ENCODE results near the gene PPP1R15A. TPM values are rescaled to one million over a fixed set of nuclear protein-coding genes. Genes with fewer than 3 reads are reported as not detected.
"Not testable (repeated sequence)": the region's sequence is repeated elsewhere in the genome, so short reads cannot be mapped to it uniquely, and the experiment has no call there.

The PPP1R15A gene
- total RNA-seq, 1 experiment from 2014 or later = 40.5 TPM

DNA sequence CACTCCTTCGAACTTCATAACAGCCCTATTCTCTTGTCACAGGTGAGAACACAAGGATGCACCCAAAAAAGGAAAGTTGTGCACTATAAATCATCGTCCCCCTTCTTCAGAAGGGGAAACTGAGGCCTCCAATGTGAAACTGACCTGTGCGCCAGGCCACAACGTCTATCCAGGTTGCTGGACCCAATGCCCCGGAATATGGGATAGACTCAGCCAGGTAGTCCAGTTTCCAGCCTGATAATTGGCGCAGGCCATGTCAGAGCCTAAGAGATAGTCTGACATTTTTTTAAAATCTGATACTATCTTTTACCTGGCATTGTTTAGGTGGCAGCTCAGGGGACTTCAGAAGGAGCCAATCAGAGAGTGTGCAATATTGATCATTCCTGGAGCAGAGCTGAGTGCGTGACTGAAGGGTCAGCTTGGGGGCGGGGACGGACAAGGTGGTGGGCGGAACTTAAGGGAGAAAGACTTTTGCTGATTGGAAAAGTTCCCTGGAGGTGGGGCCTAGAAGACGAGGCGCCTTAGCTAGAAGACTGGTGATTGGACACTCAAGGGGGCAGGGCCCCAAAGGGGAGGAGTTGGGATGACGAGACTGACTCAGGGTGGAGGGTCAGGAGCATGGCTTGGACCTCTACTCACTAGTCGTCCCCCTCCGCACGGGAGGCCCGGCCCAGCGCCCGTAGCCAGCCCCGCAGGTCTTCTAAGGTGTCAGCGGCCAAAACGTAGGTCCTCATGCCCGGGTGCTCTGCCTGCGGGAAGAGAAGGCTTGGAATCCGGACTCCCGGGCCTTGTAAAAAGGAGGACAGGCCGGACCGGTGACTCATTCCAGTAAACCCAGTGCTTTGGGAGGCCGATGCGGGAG lies 12.3 kb upstream of the PPP1R15A start:
- DNase-seq (ENCODE audit: low read depth) = no peak

DNA sequence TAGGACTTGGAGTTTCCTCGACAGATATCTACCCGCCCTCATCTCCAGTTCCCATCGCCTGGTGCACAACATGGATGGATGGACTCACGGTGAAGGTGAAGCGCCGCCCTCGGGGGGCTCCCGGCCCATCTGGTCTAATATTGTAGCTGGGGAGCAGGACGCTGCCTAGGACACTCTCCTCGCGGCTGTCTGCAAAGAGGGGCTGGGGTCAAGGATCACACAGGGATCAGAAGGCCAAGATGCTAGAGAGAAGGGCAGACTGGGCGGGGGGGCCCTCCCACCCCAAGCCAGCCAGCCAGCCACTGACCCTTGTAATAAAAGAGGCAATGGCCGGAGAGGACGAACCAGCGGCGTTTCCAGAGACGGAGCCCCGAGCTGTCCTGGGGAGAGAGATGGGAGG lies 10.9 kb upstream of the PPP1R15A start:
- DNase-seq (ENCODE audit: low read depth) = no peak

DNA sequence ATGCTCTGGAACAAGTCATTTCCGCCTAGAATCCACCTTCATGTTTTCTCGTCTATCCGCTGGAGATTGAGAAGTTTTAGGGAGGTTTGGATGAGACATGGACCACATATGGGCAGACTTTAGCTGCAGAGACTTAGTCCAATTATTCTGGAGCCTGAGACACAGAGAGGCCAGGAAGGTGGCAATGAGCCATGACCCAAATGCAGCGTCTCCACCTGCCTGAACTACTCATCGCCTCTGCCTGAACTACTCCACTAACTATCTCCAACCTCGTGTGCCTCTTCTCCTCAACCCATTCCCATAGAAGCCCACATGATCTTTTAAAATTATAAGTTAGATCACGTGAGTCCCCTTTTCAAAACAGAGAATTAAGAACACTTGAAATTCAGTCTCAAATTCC lies 9.4 kb upstream of the PPP1R15A start:
- no peak for DNase-seq (ENCODE audit: low read depth)

DNA sequence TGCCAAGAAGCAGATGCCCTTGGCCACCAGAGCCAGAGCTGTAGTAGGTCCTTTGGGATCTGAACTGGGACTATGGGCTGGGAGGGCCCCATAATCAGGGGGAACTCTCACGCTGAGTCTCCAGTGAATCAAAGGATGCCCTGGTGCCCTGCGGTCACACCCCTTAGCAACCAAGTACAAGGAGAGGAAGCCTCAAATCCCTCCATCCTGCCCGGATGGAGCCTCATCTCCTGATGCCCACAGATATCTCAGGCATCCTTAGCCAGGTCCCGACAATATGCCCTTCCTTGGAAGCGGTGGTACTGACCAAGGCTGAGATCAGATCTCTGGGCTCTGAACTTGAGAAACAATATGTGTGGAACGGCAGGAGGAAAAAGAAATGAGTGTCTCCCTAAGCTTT lies 5.5 kb upstream of the PPP1R15A start:
- no peak for DNase-seq (ENCODE audit: low read depth)

DNA sequence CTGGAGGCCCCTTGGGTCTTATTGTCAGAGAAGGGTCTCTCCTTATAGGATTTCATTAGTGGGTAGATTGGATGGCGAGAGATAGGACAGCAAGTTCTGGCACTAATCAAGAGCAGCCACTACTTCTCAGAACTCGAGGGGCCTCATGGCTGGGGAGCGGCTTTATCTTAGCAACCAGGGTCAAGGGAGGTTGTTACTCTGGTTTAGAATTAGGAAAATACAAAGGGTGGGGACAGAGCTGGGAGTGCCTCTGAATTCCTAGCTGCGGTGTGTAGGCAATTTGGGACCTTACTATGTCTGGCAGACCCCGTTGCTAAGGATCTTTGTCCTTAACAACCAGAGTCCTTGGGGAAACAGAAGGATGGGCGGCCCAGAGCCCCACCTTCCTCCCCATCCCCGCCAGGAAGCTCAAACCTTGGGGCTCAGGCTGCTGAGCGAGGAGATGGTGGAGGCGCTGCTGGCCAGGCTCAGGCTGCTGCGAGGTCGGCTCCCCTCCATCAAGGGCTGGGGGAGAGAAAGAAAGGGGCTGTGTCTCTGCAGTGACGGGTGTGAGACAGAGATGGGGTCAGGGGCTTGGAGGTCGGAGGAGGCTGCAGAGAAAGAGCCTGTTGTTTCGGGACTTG lies 5.0 kb upstream of the PPP1R15A start:
- DNase-seq (ENCODE audit: low read depth) = no peak

DNA sequence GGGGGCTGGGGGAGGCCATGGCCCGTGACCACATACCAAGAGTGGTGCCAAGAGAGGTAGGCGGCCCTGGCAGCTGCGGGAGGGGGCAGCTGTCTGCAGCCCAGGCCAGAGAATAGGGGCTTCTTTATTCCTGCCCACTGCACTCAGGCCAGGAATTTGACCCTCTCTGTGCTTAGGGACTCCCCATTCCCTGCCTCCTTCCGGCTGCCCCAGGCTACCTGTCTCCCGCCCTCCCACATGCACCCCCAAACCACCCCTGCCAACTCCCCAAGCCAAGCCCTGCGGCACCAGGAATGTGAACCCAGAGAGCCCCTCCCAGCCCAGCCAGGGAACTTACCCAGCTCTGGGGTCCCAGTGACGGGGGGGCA lies 4.5 kb upstream of the PPP1R15A start:
- DNase-seq (ENCODE audit: low read depth) = no peak

DNA sequence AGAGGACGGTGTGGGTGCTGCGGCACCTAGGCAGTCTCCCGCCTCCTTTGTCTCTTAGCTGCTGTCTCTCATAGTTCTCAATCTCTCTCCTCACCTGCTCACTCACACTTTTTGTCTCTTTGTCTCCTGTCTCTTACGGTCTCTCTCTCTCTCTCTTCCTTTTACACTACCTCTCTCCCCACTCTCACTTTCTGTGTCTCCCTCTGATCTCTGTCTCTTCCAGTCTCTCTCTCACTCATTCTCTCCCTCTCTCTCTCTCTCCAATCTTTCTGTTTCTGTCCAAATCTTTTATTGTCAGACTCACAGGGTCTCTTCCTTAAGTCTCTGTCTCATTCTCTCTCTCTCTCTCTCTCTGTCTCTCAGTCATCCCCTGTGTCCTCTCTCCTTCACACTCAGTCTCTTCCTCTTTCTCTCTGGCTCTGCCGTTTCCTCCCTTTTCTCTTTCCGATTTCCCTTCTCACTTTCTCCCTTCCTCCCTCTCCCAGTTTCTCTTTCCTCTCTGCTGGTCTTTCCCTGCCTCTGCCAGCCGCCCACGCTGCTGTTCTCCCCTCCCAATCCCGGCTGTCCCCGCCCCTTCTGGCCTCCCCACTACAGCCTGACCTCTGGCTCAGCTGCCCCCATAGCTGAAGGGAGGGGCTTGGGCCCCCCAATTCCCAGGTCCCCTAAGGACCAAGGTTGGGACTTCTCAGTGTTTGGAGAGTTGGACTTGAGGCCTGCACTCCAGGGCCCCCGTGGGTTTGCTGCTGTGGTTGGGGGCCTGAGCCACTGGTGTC lies 3.9 kb upstream of the PPP1R15A start, which contains the start of gene PLEKHA4:
TSS of gene PLEKHA4 (minus strand) at position 504 of the 773 bp plus-strand sequence. CDS start 997 bp downstream, outside the sequence.
- peak; percentile 60 for DNase-seq (ENCODE audit: low read depth)

DNA sequence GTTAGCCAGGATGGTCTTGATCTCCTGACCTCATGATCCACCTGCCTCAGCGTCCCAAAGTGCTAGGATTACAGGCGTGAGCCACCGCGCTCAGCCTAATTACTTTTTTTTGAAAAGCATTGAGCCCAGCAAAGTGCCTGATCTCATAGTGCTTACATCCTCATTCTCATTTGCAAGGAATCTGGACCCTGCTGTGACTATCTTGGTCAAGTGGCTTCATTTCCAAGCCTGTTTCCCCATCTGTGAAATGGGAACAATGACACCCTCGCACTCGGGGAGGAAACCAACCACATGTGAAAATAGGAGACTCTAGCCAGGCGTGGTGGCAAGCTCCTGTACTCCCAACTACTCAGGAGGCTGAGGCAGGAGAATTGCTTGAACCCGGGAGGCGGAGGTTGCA lies 2.2 kb upstream of the PPP1R15A start:
- DNase-seq (ENCODE audit: low read depth) = no peak

DNA sequence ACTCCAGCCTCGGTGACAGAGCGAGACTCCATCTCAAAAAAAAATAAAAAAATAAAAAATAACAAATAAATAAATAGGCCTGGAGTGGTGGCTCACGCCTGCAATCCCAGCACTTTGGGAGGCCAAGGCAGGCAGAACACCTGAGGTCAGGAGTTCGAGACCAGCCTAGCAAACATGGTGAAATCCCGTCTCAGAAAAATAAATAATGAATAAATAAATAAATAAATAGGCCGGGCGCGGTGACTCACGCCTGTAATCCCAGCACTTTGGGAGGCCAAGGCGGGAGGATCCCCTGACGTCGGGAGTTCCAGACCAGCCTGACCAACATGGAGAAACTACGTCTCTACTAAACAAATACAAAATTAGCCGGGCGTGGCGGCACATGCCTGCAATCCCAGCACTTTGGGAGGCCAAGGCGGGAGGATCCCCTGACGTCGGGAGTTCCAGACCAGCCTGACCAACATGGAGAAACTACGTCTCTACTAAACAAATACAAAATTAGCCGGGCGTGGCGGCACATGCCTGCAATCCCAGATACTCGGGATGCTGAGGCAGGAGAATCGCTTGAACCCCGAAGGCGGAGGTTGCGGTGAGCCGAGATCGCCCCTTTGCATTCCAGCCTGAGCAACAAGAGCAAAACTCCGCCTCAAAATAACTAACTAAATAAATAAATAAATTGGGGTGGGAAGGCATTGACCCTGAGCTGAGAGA lies 595 bp upstream of the PPP1R15A start:
- not testable (repeated sequence) for DNase-seq (ENCODE audit: low read depth)

DNA sequence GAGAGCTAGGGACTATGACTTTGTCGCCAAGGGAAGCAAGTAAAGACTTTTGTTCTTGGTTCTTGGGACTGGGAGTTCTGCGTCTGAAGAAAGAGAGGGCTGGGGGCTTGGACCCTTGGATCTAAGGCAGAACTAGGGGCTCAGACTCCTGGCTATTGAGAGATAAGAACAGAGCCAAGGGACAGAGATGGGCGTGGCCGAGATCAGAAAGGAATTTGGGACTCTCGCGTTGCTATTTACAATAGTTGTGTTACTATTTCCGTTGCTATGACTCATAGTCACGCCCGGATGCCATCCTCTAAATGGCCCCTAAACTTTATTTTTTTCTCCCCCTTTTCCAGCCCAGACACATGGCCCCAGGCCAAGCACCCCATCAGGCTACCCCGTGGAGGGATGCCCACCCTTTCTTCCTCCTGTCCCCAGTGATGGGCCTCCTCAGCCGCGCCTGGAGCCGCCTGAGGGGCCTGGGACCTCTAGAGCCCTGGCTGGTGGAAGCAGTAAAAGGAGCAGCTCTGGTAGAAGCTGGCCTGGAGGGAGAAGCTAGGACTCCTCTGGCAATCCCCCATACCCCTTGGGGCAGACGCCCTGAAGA lies 759 bp downstream of the PPP1R15A start:
- DNase-seq (ENCODE audit: low read depth) = peak; percentile 97

DNA sequence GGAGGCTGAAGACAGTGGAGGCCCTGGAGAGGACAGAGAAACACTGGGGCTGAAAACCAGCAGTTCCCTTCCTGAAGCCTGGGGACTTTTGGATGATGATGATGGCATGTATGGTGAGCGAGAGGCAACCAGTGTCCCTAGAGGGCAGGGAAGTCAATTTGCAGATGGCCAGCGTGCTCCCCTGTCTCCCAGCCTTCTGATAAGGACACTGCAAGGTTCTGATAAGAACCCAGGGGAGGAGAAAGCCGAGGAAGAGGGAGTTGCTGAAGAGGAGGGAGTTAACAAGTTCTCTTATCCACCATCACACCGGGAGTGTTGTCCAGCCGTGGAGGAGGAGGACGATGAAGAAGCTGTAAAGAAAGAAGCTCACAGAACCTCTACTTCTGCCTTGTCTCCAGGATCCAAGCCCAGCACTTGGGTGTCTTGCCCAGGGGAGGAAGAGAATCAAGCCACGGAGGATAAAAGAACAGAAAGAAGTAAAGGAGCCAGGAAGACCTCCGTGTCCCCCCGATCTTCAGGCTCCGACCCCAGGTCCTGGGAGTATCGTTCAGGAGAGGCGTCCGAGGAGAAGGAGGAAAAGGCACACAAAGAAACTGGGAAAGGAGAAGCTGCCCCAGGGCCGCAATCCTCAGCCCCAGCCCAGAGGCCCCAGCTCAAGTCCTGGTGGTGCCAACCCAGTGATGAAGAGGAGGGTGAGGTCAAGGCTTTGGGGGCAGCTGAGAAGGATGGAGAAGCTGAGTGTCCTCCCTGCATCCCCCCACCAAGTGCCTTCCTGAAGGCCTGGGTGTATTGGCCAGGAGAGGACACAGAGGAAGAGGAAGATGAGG lies 1.5 kb downstream of the PPP1R15A start:
- DNase-seq (ENCODE audit: low read depth) = no peak

DNA sequence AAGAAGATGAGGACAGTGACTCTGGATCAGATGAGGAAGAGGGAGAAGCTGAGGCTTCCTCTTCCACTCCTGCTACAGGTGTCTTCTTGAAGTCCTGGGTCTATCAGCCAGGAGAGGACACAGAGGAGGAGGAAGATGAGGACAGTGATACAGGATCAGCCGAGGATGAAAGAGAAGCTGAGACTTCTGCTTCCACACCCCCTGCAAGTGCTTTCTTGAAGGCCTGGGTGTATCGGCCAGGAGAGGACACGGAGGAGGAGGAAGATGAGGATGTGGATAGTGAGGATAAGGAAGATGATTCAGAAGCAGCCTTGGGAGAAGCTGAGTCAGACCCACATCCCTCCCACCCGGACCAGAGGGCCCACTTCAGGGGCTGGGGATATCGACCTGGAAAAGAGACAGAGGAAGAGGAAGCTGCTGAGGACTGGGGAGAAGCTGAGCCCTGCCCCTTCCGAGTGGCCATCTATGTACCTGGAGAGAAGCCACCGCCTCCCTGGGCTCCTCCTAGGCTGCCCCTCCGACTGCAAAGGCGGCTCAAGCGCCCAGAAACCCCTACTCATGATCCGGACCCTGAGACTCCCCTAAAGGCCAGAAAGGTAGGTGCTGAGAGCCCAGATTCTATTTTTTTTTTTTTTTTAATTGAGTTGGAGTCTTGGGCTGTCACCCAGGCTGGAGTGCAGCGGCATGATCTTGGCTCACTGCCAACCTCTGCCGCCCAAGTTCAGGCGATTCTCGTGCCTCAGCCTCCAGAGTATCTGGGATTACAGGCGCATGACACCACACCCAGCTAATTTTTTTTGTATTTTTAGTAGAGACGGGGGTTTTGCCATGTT lies 2.3 kb downstream of the PPP1R15A start:
- peak; percentile 81 for DNase-seq (ENCODE audit: low read depth)

DNA sequence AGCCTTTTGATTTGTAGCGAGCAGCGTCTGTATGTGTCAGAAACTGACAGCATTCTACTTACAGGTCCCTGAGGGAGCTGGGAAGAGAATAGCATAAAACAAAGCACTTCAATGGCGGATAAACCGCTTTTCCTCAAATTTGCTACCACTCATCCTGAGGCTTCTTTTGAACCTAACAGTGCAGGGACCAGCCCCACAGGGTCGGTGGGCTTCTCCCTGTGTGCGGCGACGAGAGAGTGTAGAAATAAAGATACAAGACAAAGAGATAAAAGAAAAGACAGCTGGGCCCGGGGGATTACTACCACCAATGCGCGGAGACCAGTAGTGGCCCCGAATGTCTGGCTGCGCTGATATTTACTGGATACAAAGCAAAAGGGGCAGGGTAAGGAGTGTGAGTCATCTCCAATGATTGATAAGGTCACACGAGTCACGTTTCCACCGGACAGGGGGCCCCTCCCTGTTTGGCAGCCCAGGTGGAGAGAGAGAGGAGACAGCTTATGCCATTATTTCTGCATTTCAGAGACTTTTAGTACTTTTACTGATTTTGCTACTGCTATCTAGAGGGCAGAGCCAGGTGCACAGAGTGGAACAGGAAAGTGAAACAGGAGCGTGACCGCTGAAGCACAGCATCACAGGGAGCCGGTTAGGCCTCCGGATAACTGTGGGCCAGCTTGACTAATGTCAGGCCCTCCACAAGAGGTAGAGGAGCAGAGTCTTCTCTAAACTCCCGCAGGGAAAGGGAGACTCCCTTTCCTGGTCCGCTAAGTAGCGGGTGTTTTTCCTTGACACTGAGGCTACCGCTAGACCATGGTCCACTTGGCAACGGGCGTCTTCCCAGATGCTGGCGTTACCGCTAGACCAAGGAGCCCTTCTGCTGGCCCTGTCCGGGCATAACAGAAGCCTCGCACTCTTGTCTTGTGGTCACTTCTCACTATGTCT lies 4.1 kb downstream of the PPP1R15A start:
- DNase-seq (ENCODE audit: low read depth) = peak; percentile 55

DNA sequence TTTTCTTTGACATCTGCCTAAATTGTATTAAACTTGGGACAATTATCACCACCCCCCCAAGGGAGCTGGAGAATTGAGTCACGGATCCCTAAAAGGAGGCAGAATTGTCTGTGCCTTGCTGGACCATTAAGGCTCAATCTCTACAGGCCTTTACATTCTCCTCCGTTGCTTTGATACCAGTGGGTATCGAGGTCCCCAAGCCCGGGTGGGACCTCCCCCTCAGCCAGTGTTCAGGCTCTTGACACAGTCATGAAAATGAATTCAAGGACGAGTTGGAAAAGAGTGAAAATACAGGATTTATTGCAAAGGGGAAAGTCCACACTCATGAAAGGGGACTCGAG lies 5.6 kb downstream of the PPP1R15A start:
- no peak for DNase-seq (ENCODE audit: low read depth)

DNA sequence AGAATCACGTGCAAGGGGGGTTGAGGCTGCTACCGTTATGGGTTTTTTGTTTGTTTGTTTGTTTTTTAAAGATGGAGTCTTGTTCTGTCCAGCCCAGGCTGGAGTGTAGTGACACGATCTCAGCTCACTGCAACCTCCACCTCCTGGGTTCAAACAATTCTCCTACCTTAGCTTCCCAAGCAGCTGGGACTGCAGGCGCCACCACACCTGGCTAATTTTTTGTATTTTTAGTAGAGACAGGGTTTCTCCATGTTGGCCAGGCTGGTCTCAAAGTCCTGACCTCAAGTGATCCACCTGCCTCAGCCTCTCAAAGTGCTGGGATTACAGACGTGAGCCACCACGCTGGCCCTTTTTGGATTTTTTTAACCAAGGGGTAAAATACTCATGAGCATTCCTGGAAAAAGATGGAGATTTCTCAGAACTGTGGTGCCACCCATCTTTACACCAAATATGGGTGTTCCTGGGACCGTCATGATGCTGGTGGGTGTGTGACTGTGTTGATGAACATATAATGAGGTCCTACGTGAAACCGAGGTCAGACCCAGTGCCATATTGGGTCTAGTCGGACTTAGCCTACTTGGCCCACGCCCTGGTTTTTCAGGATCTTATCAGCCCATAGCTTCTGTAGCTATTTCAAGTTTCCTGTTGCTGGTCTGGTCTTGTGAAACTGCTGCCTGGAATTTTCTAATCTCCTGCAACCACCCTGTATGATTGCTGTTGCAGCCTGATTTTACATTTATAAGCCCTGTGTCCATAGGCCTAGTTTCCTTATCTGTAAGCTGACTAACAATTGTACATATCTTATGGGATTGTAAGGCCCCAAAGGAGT lies 6.2 kb downstream of the PPP1R15A start:
- peak; percentile 39 for DNase-seq (ENCODE audit: low read depth)

DNA sequence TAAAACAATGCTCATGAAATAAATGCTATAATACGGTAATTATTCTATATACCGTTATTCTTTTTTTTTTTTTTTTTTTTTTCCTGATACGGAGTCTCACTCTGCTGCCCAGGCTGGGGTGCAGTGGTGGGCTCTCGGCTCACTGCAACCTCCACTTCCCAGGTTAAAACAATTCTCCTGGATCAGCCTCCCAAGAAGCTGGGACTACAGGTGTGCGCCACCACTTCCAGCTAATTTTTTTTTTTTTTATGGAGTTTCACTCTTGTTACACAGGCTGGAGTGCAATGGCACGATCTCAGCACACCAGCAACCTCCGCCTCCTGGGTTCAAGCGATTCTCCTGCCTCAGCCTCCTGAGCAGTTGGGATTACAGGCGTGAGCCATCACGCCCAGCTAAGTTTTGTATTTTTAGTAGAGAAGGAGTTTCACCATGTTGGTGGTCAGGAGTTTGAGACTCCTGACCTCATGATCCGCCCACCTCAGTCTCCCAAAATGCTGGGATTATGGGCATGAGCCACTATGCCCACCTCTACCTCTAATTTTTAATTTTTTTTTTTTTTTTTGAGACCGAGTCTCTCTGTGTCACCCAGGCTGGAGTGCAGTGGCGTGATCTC lies 6.9 kb downstream of the PPP1R15A start:
- no peak for DNase-seq (ENCODE audit: low read depth)

DNA sequence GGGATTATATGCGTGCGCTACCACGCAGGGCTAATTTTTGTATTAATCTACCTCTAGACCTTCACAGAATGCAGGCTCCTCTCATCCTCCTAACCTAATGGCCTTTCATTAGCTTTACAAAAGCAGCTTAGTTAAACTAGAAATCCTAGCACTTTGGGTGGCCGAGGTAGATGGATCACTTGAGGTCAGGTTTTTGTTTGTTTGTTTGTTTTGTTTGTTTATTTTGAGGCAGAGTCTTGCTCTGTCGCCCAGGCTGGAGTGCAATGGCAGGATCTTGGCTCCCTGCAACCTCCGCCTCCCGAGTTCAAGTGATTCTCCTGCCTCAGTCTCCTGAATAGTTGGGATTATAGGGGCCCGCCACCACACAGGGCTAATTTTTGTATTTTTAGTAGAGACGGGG lies 7.5 kb downstream of the PPP1R15A start:
- DNase-seq (ENCODE audit: low read depth) = not testable (repeated sequence)

Data from M059J (cell line).